H9 (cell line): Measurements from ENCODE around the gene LAIR1. TPM values are rescaled to one million over a fixed set of nuclear protein-coding genes. Genes with fewer than 3 reads are reported as not detected.
A peak's percentile ranks its signal among the peaks of the same experiment; 100 is the strongest.

ENCODE experiments used
- DNase-seq: peaks from one replicate; pipeline ENCODE4 v3.0.0-alpha.2; 2017
- H2AFZ ChIP-seq: one replicate; pipeline ENCODE4 v1.6.1; 2013; ENCODE audit warnings: mild to moderate bottlenecking, low read length, control low read depth, moderate library complexity
- H2AK5ac ChIP-seq: 2 replicates; pipeline ENCODE4 v1.6.1; 2013; ENCODE audit warnings: low read length, control low read depth, mixed read lengths; ENCODE audit not compliant: insufficient read length
- H2BK120ac ChIP-seq: one replicate; pipeline ENCODE4 v1.6.1; 2013; ENCODE audit warnings: low read depth, mild to moderate bottlenecking, low read length, control low read depth, inconsistent platforms; ENCODE audit not compliant: poor library complexity, severe bottlenecking
- H2BK12ac ChIP-seq: 2 replicates; pipeline ENCODE4 v1.6.1; 2013; ENCODE audit warnings: low read length, control low read depth, mixed read lengths, low read depth; ENCODE audit not compliant: insufficient read length
- H2BK15ac ChIP-seq: 2 replicates; pipeline ENCODE4 v1.6.1; 2013; ENCODE audit warnings: low read depth, low read length, control low read depth
- H2BK20ac ChIP-seq: one replicate; pipeline ENCODE4 v1.6.1; 2013; ENCODE audit warnings: low read depth, mild to moderate bottlenecking, low read length, control low read depth, inconsistent platforms; ENCODE audit not compliant: poor library complexity, severe bottlenecking
- H2BK5ac ChIP-seq: 2 replicates; pipeline ENCODE4 v1.6.1; 2013; ENCODE audit warnings: low read length, control low read depth, mixed read lengths; ENCODE audit not compliant: insufficient read length
- H3K14ac ChIP-seq: 2 replicates; pipeline ENCODE4 v1.6.1; 2013; ENCODE audit warnings: low read length, control low read depth; ENCODE audit not compliant: insufficient read depth
- H3K18ac ChIP-seq: 2 replicates; pipeline ENCODE4 v1.6.1; 2013; ENCODE audit warnings: low read depth, mild to moderate bottlenecking, mixed read lengths, low read length, control low read depth; ENCODE audit not compliant: insufficient read length
- H3K23ac ChIP-seq: 2 replicates; pipeline ENCODE4 v1.6.1; 2013; ENCODE audit warnings: low read length, control low read depth, mixed read lengths, low read depth; ENCODE audit not compliant: insufficient read length
- H3K23me2 ChIP-seq: 2 replicates; pipeline ENCODE4 v1.6.1; 2013; ENCODE audit warnings: low read depth, mild to moderate bottlenecking, mixed read lengths, low read length, control low read depth; ENCODE audit not compliant: insufficient read length, poor library complexity, severe bottlenecking
- H3K27ac ChIP-seq: 2 replicates; pipeline ENCODE4 v1.5.1; 2013; ENCODE audit warnings: low read length, control low read depth, mixed read lengths, low read depth; ENCODE audit not compliant: insufficient read length
- H3K27me3 ChIP-seq: 2 replicates; pipeline ENCODE4 v1.6.1; 2013; ENCODE audit warnings: low read length, control low read depth, inconsistent platforms; ENCODE audit not compliant: insufficient read depth
- H3K4ac ChIP-seq: 2 replicates; pipeline ENCODE4 v1.6.1; 2013; ENCODE audit warnings: low read depth, mild to moderate bottlenecking, control low read depth, inconsistent platforms, low read length, moderate library complexity
- H3K4me1 ChIP-seq: 2 replicates; pipeline ENCODE4 v1.6.1; 2013; ENCODE audit warnings: low read length, control low read depth, inconsistent platforms; ENCODE audit not compliant: insufficient read depth
- H3K4me2 ChIP-seq: 2 replicates; pipeline ENCODE4 v1.6.1; 2013; ENCODE audit warnings: low read length, control low read depth, mixed read lengths; ENCODE audit not compliant: insufficient read length, insufficient read depth
- H3K56ac ChIP-seq: 2 replicates; pipeline ENCODE4 v1.6.1; 2013; ENCODE audit warnings: low read depth, mild to moderate bottlenecking, mixed read lengths, low read length, control low read depth; ENCODE audit not compliant: insufficient read length
- H3K79me1 ChIP-seq: 2 replicates; pipeline ENCODE4 v1.6.1; 2013; ENCODE audit warnings: low read depth, mild to moderate bottlenecking, moderate library complexity, low read length, control low read depth, inconsistent platforms; ENCODE audit not compliant: insufficient read depth, poor library complexity, severe bottlenecking
- H3K79me2 ChIP-seq: 2 replicates; pipeline ENCODE4 v1.6.1; 2013; ENCODE audit warnings: low read length, control low read depth, inconsistent platforms; ENCODE audit not compliant: insufficient read depth
- H3K9ac ChIP-seq: 2 replicates; pipeline ENCODE4 v1.6.1; 2013; ENCODE audit warnings: low read length, control low read depth, mixed read lengths; ENCODE audit not compliant: insufficient read length; ENCODE audit errors: extremely low read depth
- H3K9me3 ChIP-seq: one replicate; pipeline ENCODE4 v1.6.1; 2013; ENCODE audit warnings: low read depth, low read length, inconsistent platforms; ENCODE audit not compliant: control insufficient read depth
- H3T11ph ChIP-seq: one replicate; pipeline ENCODE4 v1.6.1; 2013; ENCODE audit warnings: mild to moderate bottlenecking, low read length, control low read depth, inconsistent platforms
- H4K20me1 ChIP-seq: one replicate; pipeline ENCODE4 v1.6.1; 2013; ENCODE audit not compliant: control insufficient read depth, insufficient read length, insufficient read depth
- H4K5ac ChIP-seq: 2 replicates; pipeline ENCODE4 v1.6.1; 2013; ENCODE audit warnings: low read depth, mild to moderate bottlenecking, mixed read lengths, low read length, control low read depth; ENCODE audit not compliant: insufficient read length
- H4K8ac ChIP-seq: replicated peaks from 2 replicates; pipeline ENCODE4 v1.6.1; 2013; ENCODE audit warnings: low read length, control low read depth, mixed read lengths, low read depth; ENCODE audit not compliant: insufficient read length
- H4K91ac ChIP-seq: 2 replicates; pipeline ENCODE4 v1.6.1; 2013; ENCODE audit warnings: low read depth, mild to moderate bottlenecking, moderate library complexity, mixed read lengths, low read length, control low read depth; ENCODE audit not compliant: insufficient read length
- H3K27ac Mint-ChIP-seq, 3 experiments: 2 replicates in 2 of 3; 3 replicates in 1 of 3; pipeline ENCODE4 v1.8.0; 2020 to 2021; ENCODE audit warnings: mixed read lengths in 3 of 3, mild to moderate bottlenecking in 1 of 3, moderate library complexity in 1 of 3
- H3K27me3 Mint-ChIP-seq: 2 replicates; pipeline ENCODE4 v1.8.0; 2021; ENCODE audit warnings: low read depth, mild to moderate bottlenecking, moderate library complexity, mixed read lengths
- H3K36me3 Mint-ChIP-seq, 3 experiments: 2 replicates in 2 of 3; 3 replicates in 1 of 3; pipeline ENCODE4 v1.8.0; 2020 to 2021; ENCODE audit warnings: low read depth in 3 of 3, mixed read lengths in 3 of 3; ENCODE audit not compliant: insufficient read depth in 1 of 3
- H3K4me1 Mint-ChIP-seq, 2 experiments: 2 replicates each; pipeline ENCODE4 v1.8.0; 2020; ENCODE audit warnings: mixed read lengths in 2 of 2
- H3K4me3 Mint-ChIP-seq, 2 experiments: 2 replicates in 1 of 2; 3 replicates in 1 of 2; pipeline ENCODE4 v1.8.0; 2020 to 2021; ENCODE audit warnings: mild to moderate bottlenecking in 2 of 2, mixed read lengths in 2 of 2, moderate library complexity in 1 of 2
- H3K9me3 Mint-ChIP-seq, 2 experiments: 2 replicates in 1 of 2; 3 replicates in 1 of 2; pipeline ENCODE4 v1.8.0; 2020; ENCODE audit warnings: mild to moderate bottlenecking in 2 of 2, mixed read lengths in 2 of 2, moderate library complexity in 1 of 2
- WGBS: extraction: QIAGEN DNeasy Blood & Tissue Kit; methylation state at CpG from one replicate; pipeline ENCODE4 v1.1.7; 2013; ENCODE audit warnings: missing lambda C conversion rate, low lambda C conversion rate, mixed read lengths; ENCODE audit not compliant: insufficient read length; ENCODE audit errors: extremely low coverage; 5-methylcytosine and 5-hydroxymethylcytosine counted together
- total RNA-seq: library from RNA; stranded (reverse); gene quantifications from 2 replicates; pipeline ENCODE4 v1.2.1, GENCODE V29; 2021
- TF ChIP-seq, protein P1 (sequence below): fragments of 200-600 bp; sonication (generic); conservative IDR thresholded peaks from 3 replicates; pipeline ENCODE4 v1.8.0; 2021; ENCODE audit warnings: antibody characterized with exemption, mild to moderate bottlenecking

Gene LAIR1
- total RNA-seq, 1 experiment from 2014 or later = not detected

DNA sequence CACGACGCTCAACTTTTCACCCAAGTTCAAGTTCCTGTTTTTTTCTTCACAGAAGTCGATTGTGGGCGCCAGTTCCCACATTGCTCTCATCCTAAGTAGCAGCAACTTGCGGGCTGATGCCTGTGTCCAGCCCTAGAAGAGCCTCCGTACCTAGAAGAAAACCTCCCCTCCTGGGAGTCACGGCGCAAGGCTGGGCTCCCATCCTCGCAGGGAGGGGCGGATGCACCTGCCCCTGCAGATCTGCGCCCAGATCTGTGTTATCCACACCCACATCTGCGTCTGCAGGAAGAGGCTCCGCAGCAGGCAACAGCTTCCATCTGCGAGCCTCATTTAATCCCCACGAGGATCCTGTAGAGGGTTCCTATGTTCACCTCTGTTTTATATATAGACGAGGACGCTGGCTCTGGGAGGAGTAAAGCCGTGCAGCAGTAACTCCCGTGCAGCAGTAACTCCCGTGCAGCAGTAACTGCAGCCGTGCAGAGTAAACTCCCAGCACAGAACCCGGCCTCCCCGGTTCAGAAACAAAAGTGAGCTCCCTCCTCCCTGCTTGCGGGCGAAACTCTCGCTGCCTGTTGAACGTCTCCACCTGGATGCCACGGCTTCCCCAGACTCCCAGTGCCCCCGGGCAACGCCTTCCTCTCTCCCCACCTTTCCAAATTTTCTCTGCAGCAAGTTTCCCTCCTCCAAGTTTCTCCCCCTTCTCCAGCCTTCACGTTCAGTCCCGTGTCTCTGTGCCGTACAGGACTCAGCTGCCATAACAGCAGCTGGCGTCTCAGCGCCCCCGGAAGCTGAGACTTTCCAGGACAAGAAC is 23.5 kb upstream of the LAIR1 start:
- no peaks in the 10 kb centered on the region for H4K20me1 ChIP-seq
- H2AFZ ChIP-seq = no peak overlapping the region
- H3K14ac ChIP-seq = no peak overlapping the region; the same call in 1 of the 2 replicates
- peak overlapping the region in 1 of 2 experiments; percentile 60; a peak in 3 of 5 replicates for H3K4me3 Mint-ChIP-seq
- H3K4me1 Mint-ChIP-seq = peaks cover 16 to 20% of the 10 kb centered on the region in 2 experiments
- peaks cover 2% of the 10 kb centered on the region; the same call in 1 of the 2 replicates for H3K27me3 ChIP-seq
- no peak overlapping the region for H2AK5ac ChIP-seq
- H3K9ac ChIP-seq = no peak overlapping the region
- no peak for DNase-seq
- no peak overlapping the region for H3K4ac ChIP-seq
- no peak overlapping the region for H3K18ac ChIP-seq
- no peak overlapping the region for H3K27ac ChIP-seq
- H3K23me2 ChIP-seq = no peaks in the 10 kb centered on the region
- no peak overlapping the region for H4K8ac ChIP-seq
- peaks cover 2 to 31% of the 10 kb centered on the region in 2 experiments; a peak in 2 of 5 replicates for H3K9me3 Mint-ChIP-seq
- H4K91ac ChIP-seq = no peak overlapping the region
- no peak overlapping the region for H4K5ac ChIP-seq
- H3K4me1 ChIP-seq = no peaks in the 10 kb centered on the region
- H3K56ac ChIP-seq = no peak overlapping the region
- no peaks in the 10 kb centered on the region for H3K36me3 Mint-ChIP-seq
- H3K79me2 ChIP-seq = no peaks in the 10 kb centered on the region
- H3K9me3 ChIP-seq = no peaks in the 10 kb centered on the region
- no peak overlapping the region for H3K23ac ChIP-seq
- no peaks in the 10 kb centered on the region for H3K79me1 ChIP-seq
- no peak overlapping the region; the same call in 1 of the 2 replicates for H2BK15ac ChIP-seq
- no peak overlapping the region for H2BK5ac ChIP-seq
- H3K27ac Mint-ChIP-seq = no peak overlapping the region
- no peak overlapping the region for H3T11ph ChIP-seq
- no peak overlapping the region for H2BK12ac ChIP-seq
- H3K27me3 Mint-ChIP-seq = peaks cover 56% of the 10 kb centered on the region
- H3K4me2 ChIP-seq = peak overlapping the region; percentile 7
- TF ChIP-seq, protein P1, sequence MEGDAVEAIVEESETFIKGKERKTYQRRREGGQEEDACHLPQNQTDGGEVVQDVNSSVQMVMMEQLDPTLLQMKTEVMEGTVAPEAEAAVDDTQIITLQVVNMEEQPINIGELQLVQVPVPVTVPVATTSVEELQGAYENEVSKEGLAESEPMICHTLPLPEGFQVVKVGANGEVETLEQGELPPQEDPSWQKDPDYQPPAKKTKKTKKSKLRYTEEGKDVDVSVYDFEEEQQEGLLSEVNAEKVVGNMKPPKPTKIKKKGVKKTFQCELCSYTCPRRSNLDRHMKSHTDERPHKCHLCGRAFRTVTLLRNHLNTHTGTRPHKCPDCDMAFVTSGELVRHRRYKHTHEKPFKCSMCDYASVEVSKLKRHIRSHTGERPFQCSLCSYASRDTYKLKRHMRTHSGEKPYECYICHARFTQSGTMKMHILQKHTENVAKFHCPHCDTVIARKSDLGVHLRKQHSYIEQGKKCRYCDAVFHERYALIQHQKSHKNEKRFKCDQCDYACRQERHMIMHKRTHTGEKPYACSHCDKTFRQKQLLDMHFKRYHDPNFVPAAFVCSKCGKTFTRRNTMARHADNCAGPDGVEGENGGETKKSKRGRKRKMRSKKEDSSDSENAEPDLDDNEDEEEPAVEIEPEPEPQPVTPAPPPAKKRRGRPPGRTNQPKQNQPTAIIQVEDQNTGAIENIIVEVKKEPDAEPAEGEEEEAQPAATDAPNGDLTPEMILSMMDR = no peak
- H2BK20ac ChIP-seq = no peak overlapping the region
- WGBS = no CpG with 5 or more reads among the region's 36 CpGs
- no peak overlapping the region for H2BK120ac ChIP-seq
